Panc1 (cell line): ENCODE results near the gene CPLX3. TPM values are rescaled to one million over a fixed set of nuclear protein-coding genes. Genes with fewer than 3 reads are reported as not detected.

Experiments
- ATAC-seq: fragments of 200-7000 bp; cut with Tn5 transposase; 2 replicates; pipeline ENCODE4 v1.9.1; 2020; ENCODE audit warnings: mild to moderate bottlenecking, moderate library complexity
- BruUV-seq: library from RNA; stranded (reverse); fragments of 400-500 nt; replicated peaks from 2 replicates; lab custom pipeline; 2021; lab: Mats Ljungman, UMichigan
- CTCF ChIA-PET: fragments of 300-600 bp; sonication (Branson Sonifier 250); formaldehyde crosslinking; loops from one replicate; lab custom pipeline; 2022; ENCODE audit warnings: antibody characterized with exemption; lab: Charles Lee
- POLR2A ChIA-PET: fragments of 300-600 bp; sonication (Branson Sonifier 250); formaldehyde crosslinking; loops from one replicate; lab custom pipeline; 2022; ENCODE audit warnings: antibody characterized with exemption; lab: Charles Lee
- DNase-seq: peaks from one replicate; pipeline ENCODE4 v3.0.0-alpha.2; 2010; ENCODE audit warnings: low read depth, low spot score
- H3K27ac ChIP-seq: 2 replicates; pipeline ENCODE4 v1.5.1; 2011; ENCODE audit warnings: mild to moderate bottlenecking, low read length, inconsistent platforms
- H3K27me3 ChIP-seq: fragments of 200-500 bp; sonication (Bioruptor generic); 2 replicates; pipeline ENCODE4 v1.6.0; 2014; ENCODE audit warnings: low read length, inconsistent platforms; ENCODE audit not compliant: control insufficient read depth, insufficient read depth
- H3K36me3 ChIP-seq: fragments of 200-500 bp; sonication (Bioruptor generic); 2 replicates; pipeline ENCODE4 v1.5.1; 2014; ENCODE audit warnings: inconsistent platforms, mild to moderate bottlenecking, low read length, moderate library complexity; ENCODE audit not compliant: control insufficient read depth, insufficient read depth
- H3K4me1 ChIP-seq: 2 replicates; pipeline ENCODE4 v1.5.1; 2011; ENCODE audit warnings: inconsistent platforms, mild to moderate bottlenecking, low read length, moderate library complexity; ENCODE audit not compliant: control insufficient read depth, insufficient read depth
- H3K4me3 ChIP-seq, 2 experiments: 2 replicates each; pipeline ENCODE4 v1.5.1; 2011 to 2012; ENCODE audit warnings: low read depth in 2 of 2, low read length in 2 of 2, mild to moderate bottlenecking in 2 of 2, inconsistent platforms in 1 of 2, moderate library complexity in 1 of 2
- H3K9me3 ChIP-seq: fragments of 200-500 bp; sonication (Bioruptor generic); 2 replicates; pipeline ENCODE4 v1.5.1; 2014; ENCODE audit warnings: low read depth, mild to moderate bottlenecking, inconsistent platforms, low read length, moderate library complexity; ENCODE audit not compliant: control insufficient read depth, insufficient read depth
- POLR2AphosphoS5 ChIP-seq: IDR thresholded peaks from 2 replicates; pipeline ENCODE4 v1.6.1; 2012; ENCODE audit warnings: mild to moderate bottlenecking, low read depth, low read length, moderate library complexity
- REST ChIP-seq, 2 experiments: IDR thresholded peaks; 2 replicates each; pipeline ENCODE4 v1.6.1; 2011 to 2012; ENCODE audit warnings: low read depth in 2 of 2, control low read depth in 1 of 2, low read length in 1 of 2, mild to moderate bottlenecking in 1 of 2, moderate library complexity in 1 of 2; ENCODE audit not compliant: insufficient read depth in 1 of 2
- SIN3A ChIP-seq: IDR thresholded peaks from 2 replicates; pipeline ENCODE4 v1.6.1; 2012; ENCODE audit warnings: low read depth, mild to moderate bottlenecking, low read length, moderate library complexity, borderline replicate concordance; ENCODE audit not compliant: insufficient read depth
- TCF7L2 ChIP-seq: IDR thresholded peaks from 2 replicates; pipeline ENCODE4 v1.6.1; 2011; ENCODE audit warnings: mild to moderate bottlenecking, low read depth, low read length, inconsistent platforms
- in situ Hi-C: cut with HindIII; loops from 2 replicates; pipeline ENCODE4 v1.10.0; 2016; ENCODE audit warnings: low sequenced_read_pairs, low pct_unique_long_range_greater_than_20kb
- intact Hi-C: fragments of 100-400 bp; cut with micrococcal nuclease; formaldehyde crosslinking; loops from one replicate; pipeline ENCODE4 v1.10.0; 2022; ENCODE audit not compliant: unreplicated experiment
- total RNA-seq: library from RNA; stranded (reverse); gene quantifications from one replicate; pipeline ENCODE4 v1.2.1, GENCODE V29; 2021; ENCODE audit not compliant: unreplicated experiment
- TF ChIP-seq, protein P1 (sequence below): fragments of 450-650 bp; IDR thresholded peaks from 2 replicates; pipeline ENCODE4 v1.5.1; 2017; ENCODE audit warnings: mild to moderate bottlenecking

CPLX3 gene
- total RNA-seq, 1 experiment from 2014 or later: not detected

GRCh38 chr15:74801311-74801997 lies 25.0 kb upstream of the CPLX3 start:
- no TSS peak for BruUV-seq
- TF ChIP-seq, protein P1, sequence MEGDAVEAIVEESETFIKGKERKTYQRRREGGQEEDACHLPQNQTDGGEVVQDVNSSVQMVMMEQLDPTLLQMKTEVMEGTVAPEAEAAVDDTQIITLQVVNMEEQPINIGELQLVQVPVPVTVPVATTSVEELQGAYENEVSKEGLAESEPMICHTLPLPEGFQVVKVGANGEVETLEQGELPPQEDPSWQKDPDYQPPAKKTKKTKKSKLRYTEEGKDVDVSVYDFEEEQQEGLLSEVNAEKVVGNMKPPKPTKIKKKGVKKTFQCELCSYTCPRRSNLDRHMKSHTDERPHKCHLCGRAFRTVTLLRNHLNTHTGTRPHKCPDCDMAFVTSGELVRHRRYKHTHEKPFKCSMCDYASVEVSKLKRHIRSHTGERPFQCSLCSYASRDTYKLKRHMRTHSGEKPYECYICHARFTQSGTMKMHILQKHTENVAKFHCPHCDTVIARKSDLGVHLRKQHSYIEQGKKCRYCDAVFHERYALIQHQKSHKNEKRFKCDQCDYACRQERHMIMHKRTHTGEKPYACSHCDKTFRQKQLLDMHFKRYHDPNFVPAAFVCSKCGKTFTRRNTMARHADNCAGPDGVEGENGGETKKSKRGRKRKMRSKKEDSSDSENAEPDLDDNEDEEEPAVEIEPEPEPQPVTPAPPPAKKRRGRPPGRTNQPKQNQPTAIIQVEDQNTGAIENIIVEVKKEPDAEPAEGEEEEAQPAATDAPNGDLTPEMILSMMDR: no peak
- TF ChIP-seq POLR2AphosphoS5 (no peak), SIN3A (no peak), TCF7L2 (no peak), REST (IDR thresholded peaks at IDR 0.05; ENCODE audit: insufficient read depth in 1 of 2, low read depth in 2 of 2, low read length in 1 of 2) (no peak)
- H3K9me3 ChIP-seq: no peaks in the 10 kb centered on the region
- ATAC-seq (no peak), DNase-seq (no peak)
- ChIA-PET CTCF (no interaction called here), POLR2A (interaction anchor here (0.5 kb wide), 1 partner anchor 94 kb away, joined by 6 read pairs; no protein-coding TSS in a partner anchor)
- in situ Hi-C loops: no loop called here
- H3K27ac ChIP-seq: no peak overlapping the region
- no peak overlapping the region for H3K4me3 ChIP-seq
- H3K4me1 ChIP-seq: peaks cover 7% of the 10 kb centered on the region; the same call in 1 of the 2 replicates
- intact Hi-C loops: loop anchor here (2.0 kb wide), 1 partner anchor 31 kb away; no protein-coding TSS in a partner anchor
- no peaks in the 10 kb centered on the region for H3K27me3 ChIP-seq
- H3K36me3 ChIP-seq: peaks cover 2% of the 10 kb centered on the region; the same call in 1 of the 2 replicates

- ATAC-seq (no peak), DNase-seq (no peak)
- in situ Hi-C loops: no loop called here
- ChIA-PET POLR2A (no interaction called here), CTCF (no interaction called here)
- peaks cover 2% of the 10 kb centered on the region; the same call in 1 of the 2 replicates for H3K36me3 ChIP-seq
- no peaks in the 10 kb centered on the region for H3K27me3 ChIP-seq
- H3K27ac ChIP-seq: no peak overlapping the region
- peaks cover 7% of the 10 kb centered on the region; the same call in 1 of the 2 replicates for H3K4me1 ChIP-seq
- TSS peak; percentile 77 for BruUV-seq
- intact Hi-C loops: no loop called here
- H3K9me3 ChIP-seq: no peaks in the 10 kb centered on the region
- H3K4me3 ChIP-seq: no peak overlapping the region
- TF ChIP-seq TCF7L2: no peak
- no peak for TF ChIP-seq POLR2AphosphoS5
- TF ChIP-seq SIN3A: no peak
- TF ChIP-seq, protein P1: no peak
- TF ChIP-seq REST (IDR thresholded peaks at IDR 0.05; ENCODE audit: insufficient read depth in 1 of 2, low read depth in 2 of 2, low read length in 1 of 2): no peak
Observed at GRCh38 chr15:74802290-74802689, 24.1 kb upstream of the CPLX3 start.
